D341Med (cell line): ENCODE measurements around the gene CRCP.
"Not testable (repeated sequence)": the region's sequence is repeated elsewhere in the genome, so short reads cannot be mapped to it uniquely, and the experiment has no call there.

ENCODE experiments used
- DNase-seq: peaks from one replicate; pipeline ENCODE4 v3.0.0; 2012; ENCODE audit warnings: low spot score

The CRCP gene

DNA sequence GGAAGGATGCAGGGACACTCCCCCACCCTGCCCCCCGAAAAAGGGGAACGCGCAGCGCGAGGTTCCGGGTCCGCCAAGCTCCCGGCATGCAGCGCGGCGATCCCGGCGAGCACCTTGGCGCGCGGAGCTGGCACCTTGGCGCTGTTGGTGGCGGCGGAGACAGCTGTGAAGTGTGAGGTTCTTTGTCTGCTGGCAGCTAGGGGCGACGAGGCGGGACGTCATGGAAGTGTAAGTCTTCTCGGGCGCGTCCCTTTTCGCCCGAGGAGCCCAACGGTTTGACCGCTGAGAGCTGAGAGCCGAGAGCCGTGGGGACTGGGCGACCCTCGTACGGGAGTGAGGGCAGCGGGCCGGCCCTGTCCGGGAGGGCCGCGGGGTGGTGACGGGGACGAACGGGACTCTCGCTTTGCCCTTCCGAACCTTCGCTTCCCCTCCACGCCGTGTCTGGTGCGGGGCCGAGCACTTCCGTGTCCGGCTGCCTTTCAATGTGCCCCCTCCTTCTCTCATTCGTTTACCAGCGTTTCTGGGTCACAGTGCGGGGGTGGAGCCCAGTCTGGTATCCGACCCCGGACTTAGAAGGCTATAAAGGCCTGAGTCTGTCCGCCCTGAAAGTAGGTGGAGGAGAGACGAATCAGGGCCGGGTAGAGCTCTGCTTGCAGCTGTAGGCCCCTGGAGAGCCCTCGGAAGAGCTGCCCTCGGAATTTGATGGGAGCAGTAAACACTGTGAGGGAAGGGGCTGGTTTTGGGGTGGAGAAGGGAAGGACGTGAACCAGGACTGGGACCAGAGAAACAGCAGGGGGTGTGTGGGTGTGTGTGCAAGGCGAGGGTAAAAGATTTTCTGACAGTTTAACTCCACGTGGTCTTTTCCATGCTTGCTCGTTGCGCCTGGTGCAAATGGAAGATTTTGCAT, at the start of gene CRCP:
CRCP (plus strand) TSS at position 105 of the 907 bp plus-strand sequence; CDS start at position 221, 116 bp downstream.
- DNase-seq = peak; percentile 95

DNA sequence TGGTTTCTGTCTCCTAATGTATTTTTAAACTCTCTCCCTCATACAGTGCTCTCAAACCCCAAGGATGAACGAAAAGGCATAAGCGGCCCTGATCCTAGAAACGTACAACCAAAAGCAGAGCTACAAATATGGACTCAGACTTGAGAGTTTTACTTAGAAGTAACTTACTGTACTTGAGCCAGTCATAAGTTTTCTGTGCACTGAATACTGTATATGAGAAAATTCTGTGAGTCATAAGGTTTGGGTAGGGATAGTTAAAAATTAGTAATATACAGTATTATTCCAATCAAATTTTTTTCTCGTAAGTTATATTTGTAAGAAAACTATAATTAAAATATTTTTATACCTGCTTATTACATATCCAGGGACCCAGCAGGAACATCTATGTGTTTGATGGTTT, 44.9 kb upstream of the CRCP start:
- no peak for DNase-seq

DNA sequence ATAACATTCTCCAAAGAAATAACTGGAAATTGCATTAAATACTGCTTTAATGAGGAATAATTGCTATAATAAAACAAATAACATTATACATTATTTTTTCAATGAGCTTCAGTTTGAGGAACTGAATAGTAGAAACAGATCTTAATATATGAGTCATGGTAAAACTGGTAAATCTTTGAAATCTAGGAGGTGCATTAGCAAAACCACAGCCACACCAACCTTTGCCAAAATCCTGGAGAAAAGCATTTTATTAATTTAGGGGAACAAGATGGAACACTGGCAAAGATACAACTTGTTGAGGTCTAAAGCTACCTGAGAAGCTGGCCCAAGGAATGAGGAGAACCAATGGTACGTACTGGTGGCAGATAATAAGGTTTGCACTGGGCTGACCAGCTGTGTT, 44.4 kb upstream of the CRCP start:
- DNase-seq = no peak

DNA sequence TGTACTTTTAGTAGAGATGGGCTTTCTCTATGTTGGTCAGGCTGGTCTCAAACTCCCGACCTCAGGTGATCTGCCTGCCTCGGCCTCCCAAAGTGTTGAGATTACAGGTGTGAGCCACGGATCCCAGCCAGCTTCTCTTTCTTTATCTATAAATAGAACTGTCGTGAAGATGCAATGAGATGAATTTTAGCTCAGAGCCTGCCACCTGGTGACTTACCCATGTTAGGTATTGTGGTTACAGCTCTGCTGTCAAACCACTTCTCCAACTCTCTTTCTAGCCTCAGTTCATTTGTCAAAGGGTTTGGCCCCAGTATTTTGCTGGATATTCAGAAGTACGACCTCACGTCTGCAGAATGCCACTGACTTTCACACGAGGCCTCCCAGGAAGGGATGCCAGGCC, 42.4 kb upstream of the CRCP start:
- not testable (repeated sequence) for DNase-seq

DNA sequence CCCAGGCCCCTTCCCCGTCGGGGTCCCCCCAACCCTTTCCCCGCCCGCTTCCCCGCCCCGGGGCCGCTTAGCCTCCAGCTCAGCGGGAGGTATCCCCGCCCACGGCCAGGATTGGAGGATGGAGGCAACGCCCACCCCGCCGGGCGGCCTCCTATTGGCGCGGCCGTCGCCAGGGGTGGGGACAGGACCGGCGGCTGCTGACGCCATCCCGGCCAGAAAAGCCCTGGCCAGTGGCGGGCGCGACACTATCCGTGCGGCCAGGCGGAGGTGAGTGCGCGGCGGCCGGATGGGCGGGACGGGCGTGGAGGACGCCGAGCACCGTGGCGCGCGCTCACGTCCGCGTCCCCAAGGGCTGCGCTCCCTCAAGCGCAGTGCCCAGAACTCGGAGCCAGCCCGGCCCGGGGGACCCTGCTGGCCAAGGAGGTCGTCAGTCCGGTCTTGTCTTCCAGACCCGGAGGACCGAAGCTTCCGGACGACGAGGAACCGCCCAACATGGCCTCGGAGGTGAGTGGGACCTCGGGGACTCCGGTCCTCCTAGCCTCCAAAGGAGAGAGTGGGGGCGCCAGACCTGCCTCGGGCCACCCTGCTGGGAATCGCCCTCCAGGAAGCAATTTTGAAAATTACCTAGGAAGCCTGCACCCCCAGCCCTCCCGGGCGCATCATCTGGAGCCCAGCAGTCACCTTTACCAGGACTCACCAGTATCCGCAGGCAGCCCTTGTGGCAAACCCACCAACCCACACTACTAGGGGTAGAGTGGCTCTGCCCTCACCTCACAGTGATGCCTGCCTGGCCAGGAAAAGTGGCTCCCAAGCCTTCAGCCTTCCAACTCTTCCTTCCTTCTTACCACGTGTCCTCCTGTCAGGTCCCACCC, 38.8 kb upstream of the CRCP start, which contains the start of gene ASL:
ASL (plus strand) TSS at position 230 of the 872 bp plus-strand sequence; CDS start at position 493, 263 bp downstream.
- DNase-seq = peak; percentile 100

DNA sequence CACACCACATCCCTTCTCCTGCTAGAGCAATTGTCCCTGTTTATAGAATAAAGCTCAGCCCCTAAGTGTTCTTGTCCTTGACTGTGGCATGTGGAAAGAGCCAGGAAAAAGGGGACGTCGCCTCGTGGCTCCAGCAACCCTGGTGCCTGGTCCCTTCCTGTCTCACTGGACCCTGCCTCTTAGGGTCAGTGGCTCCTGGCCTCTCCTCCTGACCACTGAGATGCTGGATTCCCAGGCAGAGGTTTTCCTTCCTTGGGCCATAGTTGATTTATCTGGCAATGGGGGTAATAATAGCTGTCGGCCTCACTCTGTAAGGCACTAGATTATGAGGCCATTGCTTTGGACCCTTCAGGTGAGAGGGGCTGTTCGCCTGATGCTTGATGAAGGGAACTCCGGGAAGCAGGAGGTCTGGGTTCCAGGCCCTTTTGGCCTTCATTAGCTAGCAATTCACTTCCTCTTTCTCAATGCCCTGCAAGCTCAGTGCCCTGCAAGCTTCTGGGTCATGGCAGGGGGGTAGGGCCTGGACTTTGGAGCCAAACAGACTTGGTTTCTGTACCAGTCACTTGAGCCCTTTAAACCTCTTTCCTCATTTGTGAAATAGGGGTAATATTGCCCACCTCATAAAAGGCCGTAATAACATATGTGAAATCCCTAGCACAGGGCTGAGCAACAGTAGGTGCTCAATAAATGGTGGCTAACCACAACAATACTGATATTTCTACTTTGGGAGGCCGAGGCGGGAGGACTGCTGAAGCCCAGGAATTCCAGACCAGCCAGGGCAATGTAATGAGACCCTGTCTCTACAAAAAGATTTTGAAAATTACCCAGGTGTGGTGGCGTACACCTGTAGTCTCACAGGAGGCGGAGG, 38.0 kb upstream of the CRCP start:
- DNase-seq = no peak

DNA sequence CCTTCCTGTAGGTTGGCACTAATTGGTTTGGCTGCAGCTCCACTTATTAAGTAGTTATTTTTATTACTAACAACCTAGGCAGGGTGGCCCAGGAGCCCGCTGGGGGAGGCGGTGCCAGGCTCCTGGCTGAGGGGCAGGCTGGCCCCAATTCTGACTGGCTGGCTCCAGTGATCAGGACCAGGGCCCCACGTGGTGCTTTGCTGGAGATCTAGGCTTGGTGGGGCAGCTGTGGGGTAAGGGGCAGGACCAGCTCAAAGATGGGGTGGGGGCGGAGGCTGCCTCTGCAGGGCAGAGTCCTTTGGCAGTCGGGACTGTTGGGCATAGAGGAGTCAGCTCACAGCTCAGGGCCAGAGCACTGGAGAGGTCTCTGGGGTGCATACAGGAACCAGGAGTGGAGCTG, 36.6 kb upstream of the CRCP start:
- no peak for DNase-seq

DNA sequence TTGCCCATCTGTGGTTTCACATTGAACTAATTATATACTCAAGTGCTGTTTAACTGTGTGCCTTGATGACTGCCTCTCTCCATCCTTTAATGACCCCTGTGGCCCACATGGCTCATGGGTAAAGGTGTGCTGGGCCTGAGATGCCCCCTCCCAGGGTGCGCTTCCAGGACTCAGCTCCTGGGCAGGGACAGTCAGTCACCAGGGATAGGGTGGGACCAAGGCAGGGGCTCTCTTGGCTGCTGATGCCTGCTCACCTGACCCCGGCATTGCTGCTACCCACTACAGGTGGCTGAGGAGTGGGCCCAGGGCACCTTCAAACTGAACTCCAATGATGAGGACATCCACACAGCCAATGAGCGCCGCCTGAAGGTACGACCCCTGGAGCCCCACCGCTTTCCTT, 32.6 kb upstream of the CRCP start:
- DNase-seq = no peak

DNA sequence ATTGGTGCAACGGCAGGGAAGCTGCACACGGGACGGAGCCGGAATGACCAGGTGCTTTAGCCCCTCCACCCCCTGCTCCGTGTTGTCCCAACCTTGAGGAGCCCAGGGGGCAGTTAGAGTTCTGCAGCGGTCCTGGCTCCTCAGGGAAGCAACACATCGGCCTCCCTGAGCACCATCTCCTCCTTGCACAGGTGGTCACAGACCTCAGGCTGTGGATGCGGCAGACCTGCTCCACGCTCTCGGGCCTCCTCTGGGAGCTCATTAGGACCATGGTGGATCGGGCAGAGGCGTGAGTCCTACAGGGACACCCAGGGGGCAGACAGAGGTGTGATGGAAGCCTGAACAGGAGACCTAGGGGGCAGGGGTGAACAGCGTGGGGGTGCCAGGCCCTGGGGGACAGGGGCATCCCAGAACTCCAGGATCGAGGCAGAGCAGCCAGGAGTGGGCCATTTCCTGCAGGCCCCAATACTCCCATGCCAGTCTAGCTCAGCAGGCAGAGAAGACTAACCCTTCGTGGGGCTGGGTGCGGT, 31.7 kb upstream of the CRCP start:
- no peak for DNase-seq

DNA sequence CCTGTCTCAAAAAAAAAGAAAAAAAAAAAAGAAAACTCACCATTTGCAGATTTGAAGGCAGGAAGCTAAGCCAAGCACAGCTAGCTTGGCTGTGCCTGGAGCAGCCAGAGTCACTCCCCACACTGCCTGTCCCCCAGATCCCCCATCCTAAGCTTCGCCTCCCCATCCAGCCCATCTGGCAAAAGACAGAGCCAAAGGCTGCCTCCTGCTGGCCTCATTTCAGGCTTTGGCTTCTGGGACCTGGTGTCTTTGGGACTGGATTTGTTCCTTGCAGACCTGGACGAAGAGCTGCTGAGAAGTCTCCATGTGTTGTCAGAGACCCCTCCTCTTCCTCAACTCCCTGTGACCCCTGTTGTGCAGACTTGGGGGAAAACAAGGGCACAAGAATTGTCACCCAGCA, 31.0 kb upstream of the CRCP start:
- no peak for DNase-seq

DNA sequence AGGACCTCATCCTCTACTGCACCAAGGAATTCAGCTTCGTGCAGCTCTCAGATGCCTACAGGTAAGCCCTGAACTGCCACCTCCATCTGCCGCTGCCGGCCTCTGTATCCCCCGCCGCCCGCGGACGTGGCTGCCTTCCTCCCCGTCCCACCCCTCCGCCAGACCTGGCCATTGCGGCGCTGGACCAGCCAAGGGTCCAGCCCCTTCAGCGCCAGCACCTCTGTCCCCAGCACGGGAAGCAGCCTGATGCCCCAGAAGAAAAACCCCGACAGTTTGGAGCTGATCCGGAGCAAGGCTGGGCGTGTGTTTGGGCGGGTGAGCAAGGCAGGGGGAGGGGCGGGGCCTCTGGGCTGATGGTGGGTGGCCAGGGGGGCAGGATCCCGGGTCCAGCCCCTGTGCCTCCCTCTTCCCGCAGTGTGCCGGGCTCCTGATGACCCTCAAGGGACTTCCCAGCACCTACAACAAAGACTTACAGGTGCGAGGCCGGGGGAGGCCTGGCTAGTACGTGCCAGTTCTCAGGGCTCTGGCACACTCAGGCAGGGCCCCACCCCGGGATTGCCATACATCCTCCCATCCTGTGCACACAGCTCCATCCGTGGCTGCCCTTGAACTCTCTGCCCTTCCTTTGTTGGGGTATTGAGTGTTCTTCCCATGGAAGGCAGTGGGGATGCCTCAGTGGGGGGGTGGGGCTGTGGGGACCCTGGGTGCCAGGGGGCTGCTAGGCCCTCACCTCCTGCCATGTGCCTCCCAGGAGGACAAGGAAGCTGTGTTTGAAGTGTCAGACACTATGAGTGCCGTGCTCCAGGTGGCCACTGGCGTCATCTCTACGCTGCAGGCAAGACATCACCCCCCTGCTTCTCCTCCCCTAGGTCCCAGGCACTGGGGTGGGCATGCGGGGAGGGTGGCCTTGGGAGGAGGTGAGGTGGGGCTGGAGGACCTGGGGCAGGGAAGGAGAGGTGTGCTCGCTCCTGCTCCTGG, 25.5 kb upstream of the CRCP start:
- no peak for DNase-seq

DNA sequence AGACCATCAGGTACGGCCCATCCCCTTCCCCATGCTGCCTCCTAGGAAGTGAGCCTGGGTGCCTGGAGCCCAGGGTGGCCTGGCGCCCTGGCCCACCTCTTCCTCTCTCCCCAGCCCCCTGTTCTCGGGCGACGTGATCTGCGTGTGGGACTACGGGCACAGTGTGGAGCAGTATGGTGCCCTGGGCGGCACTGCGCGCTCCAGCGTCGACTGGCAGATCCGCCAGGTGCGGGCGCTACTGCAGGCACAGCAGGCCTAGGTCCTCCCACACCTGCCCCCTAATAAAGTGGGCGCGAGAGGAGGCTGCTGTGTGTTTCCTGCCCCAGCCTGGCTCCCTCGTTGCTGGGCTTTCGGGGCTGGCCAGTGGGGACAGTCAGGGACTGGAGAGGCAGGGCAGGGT, 22.0 kb upstream of the CRCP start:
- DNase-seq = no peak

DNA sequence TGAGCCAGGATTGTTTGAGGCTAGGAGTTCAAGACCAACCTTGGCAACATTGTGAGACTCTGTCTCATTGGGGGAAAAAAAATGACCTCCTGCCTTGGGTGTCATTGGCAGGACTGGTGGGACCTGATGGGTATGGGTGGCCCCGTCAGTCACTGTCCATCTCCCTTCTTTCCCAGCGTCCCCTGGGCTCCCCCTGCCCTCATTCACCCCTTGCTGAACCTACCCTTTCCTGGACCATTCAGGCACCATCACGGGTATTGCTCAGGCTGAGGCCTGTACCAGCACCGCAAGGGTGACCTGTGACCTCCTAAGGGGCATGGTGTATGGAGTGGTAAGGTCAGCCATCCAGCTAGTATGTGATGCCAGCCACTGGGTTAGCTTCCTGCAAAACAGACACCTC, 19.6 kb upstream of the CRCP start:
- no peak for DNase-seq

DNA sequence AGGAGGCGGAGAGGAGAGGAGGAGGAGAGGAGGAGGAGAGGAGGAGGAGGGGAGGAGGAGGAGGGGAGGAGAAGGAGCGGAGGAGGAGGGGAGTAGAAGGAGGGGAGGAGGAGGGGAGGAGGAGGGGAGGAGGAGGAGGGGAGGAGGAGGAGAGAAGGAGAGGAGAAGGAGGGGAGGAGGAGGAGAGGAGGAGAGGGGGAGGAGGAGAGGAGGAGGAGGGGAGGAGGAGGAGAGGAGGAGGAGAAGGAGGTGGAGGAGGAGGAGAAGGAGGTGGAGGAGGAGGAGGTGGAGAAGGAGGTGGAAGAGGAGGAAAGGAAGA, 15.5 kb upstream of the CRCP start:
- no peak for DNase-seq

DNA sequence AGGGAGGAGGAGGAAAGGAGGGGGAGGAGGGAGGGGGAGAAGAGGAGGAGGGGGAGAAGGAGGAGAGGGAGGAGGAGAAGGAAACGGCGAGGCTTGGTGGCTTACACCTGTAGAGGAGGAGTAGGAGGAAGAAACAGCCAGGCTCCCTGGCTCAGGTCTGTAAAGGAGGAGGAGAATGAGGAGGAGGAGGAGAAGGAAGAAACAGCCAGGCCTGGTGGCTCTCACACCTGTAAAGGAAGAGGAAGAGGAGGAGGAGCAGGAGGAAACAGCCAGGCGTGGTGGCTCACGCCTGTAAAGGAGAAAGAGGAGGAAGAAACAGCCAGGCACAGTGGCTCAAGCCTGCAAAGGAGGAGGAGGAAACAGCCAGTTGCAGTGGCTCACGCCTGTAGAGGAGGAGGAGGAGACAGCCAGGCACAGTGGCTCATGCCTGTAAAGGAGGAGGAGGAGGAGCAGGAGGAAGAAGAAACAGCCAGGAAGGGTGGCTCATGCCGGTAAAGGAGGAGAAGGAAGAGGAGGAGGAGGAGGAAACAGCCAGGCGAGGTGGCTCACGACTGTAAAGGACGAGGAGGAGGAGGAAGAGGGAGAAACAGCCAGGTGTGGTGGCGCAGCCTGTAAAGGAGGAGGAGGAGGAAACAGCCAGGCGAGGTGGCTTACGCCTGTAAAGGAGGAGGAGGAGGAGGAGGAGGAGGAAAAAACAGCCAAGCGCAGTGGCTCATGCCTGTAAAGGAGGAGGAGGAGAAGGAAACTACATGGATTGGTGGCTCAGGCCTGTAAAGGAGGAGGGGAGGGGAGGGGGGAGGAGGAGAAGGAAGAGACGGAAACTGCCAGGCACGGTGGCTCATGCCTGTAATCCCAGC, 14.9 kb upstream of the CRCP start:
- DNase-seq = no peak

DNA sequence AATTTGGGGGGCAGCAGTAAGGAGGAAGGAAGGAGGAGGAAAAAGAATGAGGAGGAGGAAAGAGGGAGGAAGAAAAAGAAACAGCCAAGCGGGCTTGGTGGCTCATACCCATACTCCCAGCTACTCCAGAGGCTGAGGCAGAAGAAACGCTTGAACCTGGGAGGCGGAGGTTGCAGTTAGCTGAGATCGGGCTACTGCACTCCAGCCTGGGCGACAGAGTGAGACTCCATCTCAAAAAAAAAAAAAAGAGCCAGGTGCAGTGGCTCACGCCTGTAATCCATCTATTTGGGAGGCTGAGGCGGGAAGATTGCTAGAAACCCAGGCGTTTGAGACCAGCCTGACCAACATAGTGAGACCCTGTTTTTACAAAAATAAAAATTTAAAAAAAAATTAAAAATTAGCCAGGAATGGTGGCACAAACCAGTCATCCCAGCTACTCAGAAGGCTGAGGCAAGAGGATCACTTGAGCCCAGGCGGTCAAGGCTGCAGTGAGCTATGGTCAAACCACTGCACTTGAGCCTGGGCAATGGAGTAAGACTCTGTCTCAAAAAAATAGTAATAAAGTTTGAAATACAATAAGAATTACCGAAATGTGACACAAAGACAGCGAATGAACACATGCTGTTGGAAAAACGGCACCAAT, 14.1 kb upstream of the CRCP start:
- DNase-seq = no peak

DNA sequence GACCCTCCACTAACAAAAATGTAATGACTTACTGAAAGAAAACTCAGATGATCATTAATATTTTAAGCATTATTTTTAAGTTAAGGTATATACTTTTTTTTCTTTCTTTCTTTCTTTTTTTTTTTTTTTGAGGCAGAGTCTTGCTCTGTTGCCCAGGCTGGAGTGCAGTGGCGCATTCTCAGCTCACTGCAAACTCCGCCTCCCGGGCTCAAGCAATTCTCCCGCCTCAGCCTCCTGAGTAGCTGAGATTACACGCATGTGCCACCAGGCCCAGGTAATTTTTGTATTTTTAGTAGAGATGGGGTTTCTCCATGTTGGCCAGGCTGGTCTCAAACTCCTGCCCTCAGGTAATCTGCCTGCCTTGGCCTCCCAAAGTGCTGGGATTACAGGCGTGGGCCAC, 12.5 kb upstream of the CRCP start:
- not testable (repeated sequence) for DNase-seq

DNA sequence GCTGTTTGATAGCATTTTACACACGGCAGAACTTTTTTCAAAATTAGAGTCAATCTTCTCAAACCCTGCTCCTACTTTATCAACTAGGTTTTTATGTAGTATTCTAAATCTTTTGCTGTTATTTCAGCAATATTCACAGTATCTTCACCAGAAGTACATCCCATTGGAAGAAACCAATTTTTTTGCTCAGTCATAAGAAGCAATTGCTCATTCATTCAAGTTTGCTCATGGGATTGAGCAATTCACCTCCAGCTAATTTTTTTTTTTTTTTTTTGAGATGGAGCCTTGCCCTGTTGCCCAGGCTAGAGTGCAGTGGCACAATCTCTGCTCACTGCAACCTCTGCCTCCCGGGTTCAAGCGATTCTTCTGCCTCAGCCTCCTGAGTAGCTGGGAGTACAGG, 10.7 kb upstream of the CRCP start:
- not testable (repeated sequence) for DNase-seq

DNA sequence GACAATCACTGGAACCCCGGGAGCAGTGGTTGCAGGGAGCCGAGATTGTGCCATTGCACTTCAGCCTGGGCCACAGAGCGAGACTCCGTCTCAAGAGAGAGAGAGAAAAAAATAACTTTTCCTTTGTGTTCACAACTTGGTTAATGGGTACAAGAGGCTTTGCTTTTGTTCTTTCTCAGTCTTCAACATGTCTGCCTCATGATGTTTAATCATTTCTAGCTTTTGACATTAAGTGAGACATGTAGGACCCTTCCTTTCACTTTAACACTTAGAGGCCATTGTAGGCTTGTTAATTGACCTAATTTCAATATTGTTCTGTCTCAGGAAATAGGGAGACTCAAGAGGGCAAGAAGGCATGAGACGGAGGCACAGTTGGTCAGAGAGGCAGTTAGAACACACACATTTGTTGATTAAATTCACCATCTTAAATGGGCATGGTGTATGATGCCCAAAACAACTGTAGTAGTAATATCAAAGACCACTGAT, 9.3 kb upstream of the CRCP start:
- no peak for DNase-seq
